Neural cell (in vitro differentiated cells): ENCODE data around the gene SLC50A1. TPM values are rescaled to one million over a fixed set of nuclear protein-coding genes. Genes with fewer than 3 reads are reported as not detected.

Experiments used
- H2AFZ ChIP-seq: fragments of 200-600, 300-800 bp; sonication (generic), shearing (Covaris generic); 2 replicates; pipeline ENCODE4 v1.6.0; 2014; ENCODE audit warnings: low read depth, mild to moderate bottlenecking, antibody characterized with exemption, low read length, moderate library complexity
- H3F3A ChIP-seq: fragments of 200-600 bp; shearing (Covaris generic); 2 replicates; pipeline ENCODE4 v1.6.1; 2016; ENCODE audit warnings: mild to moderate bottlenecking, moderate library complexity, mixed read lengths, antibody characterized with exemption, low read length; ENCODE audit not compliant: insufficient read depth, poor library complexity, severe bottlenecking
- H3K27ac ChIP-seq: fragments of 200-600, 300-800 bp; sonication (generic), shearing (Covaris generic); 2 replicates; pipeline ENCODE4 v1.5.1; 2014; ENCODE audit warnings: mild to moderate bottlenecking, low read length, moderate library complexity
- H3K27me3 ChIP-seq: fragments of 300-800, 200-600 bp; sonication (generic), shearing (Covaris generic); 2 replicates; pipeline ENCODE4 v1.6.0; 2014; ENCODE audit warnings: mild to moderate bottlenecking, low read depth, low read length, moderate library complexity; ENCODE audit not compliant: insufficient read depth
- H3K36me3 ChIP-seq: fragments of 300-800, 200-600 bp; sonication (generic), shearing (Covaris generic); 2 replicates; pipeline ENCODE4 v1.5.1; 2014; ENCODE audit warnings: mild to moderate bottlenecking, antibody characterized with exemption, low read length, moderate library complexity; ENCODE audit not compliant: insufficient read depth
- H3K4me2 ChIP-seq: fragments of 300-800, 200-600 bp; sonication (generic), shearing (Covaris generic); 2 replicates; pipeline ENCODE4 v1.6.0; 2014; ENCODE audit warnings: mild to moderate bottlenecking, low read length
- H3K4me3 ChIP-seq: fragments of 300-800, 200-600 bp; sonication (generic), shearing (Covaris generic); 2 replicates; pipeline ENCODE4 v1.5.1; 2014; ENCODE audit warnings: mild to moderate bottlenecking, low read length, moderate library complexity
- H3K79me2 ChIP-seq: fragments of 200-600 bp; shearing (Covaris generic); replicated peaks from 2 replicates; pipeline ENCODE4 v1.6.0; 2014; ENCODE audit warnings: mild to moderate bottlenecking, low read length, moderate library complexity; ENCODE audit not compliant: insufficient read depth
- H3K9ac ChIP-seq: fragments of 300-800, 200-600 bp; sonication (generic), shearing (Covaris generic); 2 replicates; pipeline ENCODE4 v1.6.1; 2016; ENCODE audit warnings: mild to moderate bottlenecking, low read length, mixed read lengths
- H3K9me2 ChIP-seq: fragments of 200-600 bp; shearing (Covaris generic); 2 replicates; pipeline ENCODE4 v1.6.1; 2016; ENCODE audit warnings: mild to moderate bottlenecking, low read length, mixed read lengths; ENCODE audit not compliant: insufficient read depth
- H3K9me3 ChIP-seq: fragments of 200-600, 300-800 bp; sonication (generic), shearing (Covaris generic); 2 replicates; pipeline ENCODE4 v1.6.1; 2016; ENCODE audit warnings: mild to moderate bottlenecking, mixed run types, low read length, moderate library complexity, mixed read lengths
- H4K20me1 ChIP-seq: fragments of 200-600 bp; shearing (Covaris generic); 2 replicates; pipeline ENCODE4 v1.6.1; 2016; ENCODE audit warnings: mild to moderate bottlenecking, mixed run types; ENCODE audit not compliant: insufficient read depth
- CTCF ChIP-seq: fragments of 450-650 bp; IDR thresholded peaks from 2 replicates; pipeline ENCODE4 v1.5.1; 2014; ENCODE audit warnings: antibody characterized with exemption, mild to moderate bottlenecking, moderate library complexity; ENCODE audit not compliant: poor library complexity, severe bottlenecking
- EP300 ChIP-seq: fragments of 450-650 bp; conservative IDR thresholded peaks from 2 replicates; pipeline ENCODE4 v1.6.1; 2014; ENCODE audit warnings: antibody characterized with exemption, mild to moderate bottlenecking, moderate library complexity; ENCODE audit not compliant: poor library complexity, severe bottlenecking
- EZH2 ChIP-seq: fragments of 200-600, 300-800 bp; shearing (Covaris generic), sonication (generic); IDR thresholded peaks from 2 replicates; pipeline ENCODE4 v1.6.1; 2014; ENCODE audit warnings: antibody characterized with exemption, low read length, borderline replicate concordance, mild to moderate bottlenecking; ENCODE audit not compliant: insufficient read depth, poor library complexity, severe bottlenecking
- MXI1 ChIP-seq: fragments of 450-650 bp; conservative IDR thresholded peaks from 2 replicates; pipeline ENCODE4 v1.6.1; 2014; ENCODE audit warnings: antibody characterized with exemption, mild to moderate bottlenecking; ENCODE audit not compliant: poor library complexity, severe bottlenecking
- POLR2AphosphoS5 ChIP-seq: IDR thresholded peaks from 2 replicates; pipeline ENCODE4 v1.6.1; 2012
- RAD21 ChIP-seq: fragments of 450-650 bp; conservative IDR thresholded peaks from 2 replicates; pipeline ENCODE4 v1.6.1; 2014; ENCODE audit warnings: antibody characterized with exemption, mild to moderate bottlenecking, moderate library complexity
- REST ChIP-seq: IDR thresholded peaks from 2 replicates; pipeline ENCODE4 v1.6.1; 2012; ENCODE audit warnings: borderline replicate concordance
- SMC3 ChIP-seq: fragments of 450-650 bp; conservative IDR thresholded peaks from 2 replicates; pipeline ENCODE4 v1.6.1; 2014; ENCODE audit warnings: antibody characterized with exemption, mild to moderate bottlenecking, moderate library complexity; ENCODE audit not compliant: poor library complexity
- TAF1 ChIP-seq: IDR thresholded peaks from 2 replicates; pipeline ENCODE4 v1.6.1; 2012; ENCODE audit warnings: low read depth
- polyA plus RNA-seq: library from polyadenylated mRNA; depleted of rRNA; stranded (reverse); fragments of >200 nt; gene quantifications from 2 replicates; pipeline ENCODE4 v1.2.3, GENCODE V29; 2014

The SLC50A1 gene
- polyA plus RNA-seq, 1 donor from 2014 or later = 12.6 TPM

DNA sequence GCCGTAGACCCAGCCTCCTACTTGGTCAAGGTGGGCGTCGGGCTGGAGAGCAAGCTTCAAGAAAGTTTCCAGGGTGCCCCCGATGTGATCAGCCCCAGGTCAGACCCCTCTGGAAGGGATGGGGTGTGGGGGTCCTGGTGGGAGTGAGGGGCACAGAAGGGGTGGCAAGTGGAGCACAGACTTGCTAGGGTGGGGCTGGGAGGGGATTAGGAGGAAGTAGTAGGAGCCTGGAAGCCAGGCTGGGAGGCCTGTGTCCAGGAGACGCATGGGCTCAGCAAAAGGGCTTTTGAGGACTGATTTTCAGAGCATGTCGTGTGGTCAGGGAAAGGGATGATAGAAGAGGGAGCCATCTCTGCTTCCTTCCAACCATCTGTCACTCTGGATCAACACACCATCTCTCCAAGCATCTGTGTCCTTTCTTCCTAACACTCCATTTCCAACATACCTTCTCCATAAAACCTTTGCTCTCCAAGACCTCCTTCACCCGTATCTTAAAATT, 46.4 kb downstream of the SLC50A1 start:
- Histone ChIP-seq H3K9me2 (no peaks in the 10 kb centered on the region), H2AFZ (no peak overlapping the region), H3K4me3 (no peak overlapping the region), H3F3A (no peaks in the 10 kb centered on the region), H3K36me3 (peaks cover 9% of the 10 kb centered on the region), H3K9me3 (no peaks in the 10 kb centered on the region), H3K4me2 (no peak overlapping the region), H3K9ac (no peak overlapping the region), H3K27ac (no peak overlapping the region), H3K79me2 (peaks cover 1% of the 10 kb centered on the region), H4K20me1 (no peaks in the 10 kb centered on the region), H3K27me3 (no peaks in the 10 kb centered on the region)
- TF ChIP-seq SMC3 = no peak
- no peak for TF ChIP-seq EP300
- no peak for TF ChIP-seq RAD21
- no peak for TF ChIP-seq TAF1
- TF ChIP-seq POLR2AphosphoS5 = no peak
- TF ChIP-seq REST = no peak
- no peak for TF ChIP-seq CTCF
- no peak for TF ChIP-seq EZH2
- no peak for TF ChIP-seq MXI1

GRCh38 chr1:155183775-155184221, 48.1 kb downstream of the SLC50A1 start:
- TF ChIP-seq EZH2 (no peak), EP300 (no peak), TAF1 (no peak), REST (no peak), CTCF (no peak), RAD21 (no peak), SMC3 (no peak), MXI1 (no peak), POLR2AphosphoS5 (no peak)

More at GRCh38 chr1:155183775-155184221, 48.1 kb downstream of the SLC50A1 start:
- H3K27me3 ChIP-seq = no peaks in the 10 kb centered on the region
- no peak overlapping the region for H3K27ac ChIP-seq
- no peaks in the 10 kb centered on the region for H3K79me2 ChIP-seq
- no peak overlapping the region for H3K4me2 ChIP-seq
- H3K9ac ChIP-seq = no peak overlapping the region
- no peaks in the 10 kb centered on the region for H3K9me2 ChIP-seq
- H3K4me3 ChIP-seq = no peak overlapping the region
- no peaks in the 10 kb centered on the region for H3K36me3 ChIP-seq
- no peaks in the 10 kb centered on the region for H3K9me3 ChIP-seq
- H3F3A ChIP-seq = no peaks in the 10 kb centered on the region
- H2AFZ ChIP-seq = no peak overlapping the region
- H4K20me1 ChIP-seq = no peaks in the 10 kb centered on the region
